Vagina (tissue), 2 donors: Measurements from ENCODE around the gene ABO. TPM values are rescaled to one million over a fixed set of nuclear protein-coding genes. Genes with fewer than 3 reads are reported as not detected.
A peak's percentile ranks its signal among the peaks of the same experiment; 100 is the strongest.

ENCODE experiments used
- DNase-seq, 2 donors: peaks; one replicate each; pipeline ENCODE4 v3.0.0-alpha.2; 2017; ENCODE audit errors: extremely low spot score in 2 of 2
- H3K27ac ChIP-seq: fragments of 200-600 bp; sonication (generic); one replicate; pipeline ENCODE4 v1.5.1; 2019
- H3K27me3 ChIP-seq: fragments of 200-600 bp; sonication (generic); one replicate; pipeline ENCODE4 v1.5.1; 2019
- H3K36me3 ChIP-seq, 2 donors: fragments of 200-600 bp; sonication (generic); one replicate each; pipeline ENCODE4 v1.5.1; 2017 to 2019
- H3K4me1 ChIP-seq: fragments of 200-600 bp; sonication (generic); one replicate; pipeline ENCODE4 v1.5.1; 2019
- H3K4me3 ChIP-seq, 2 donors: fragments of 200-600 bp; sonication (generic); 1 replicate in 1 of 2; 2 replicates in 1 of 2; pipeline ENCODE4 v1.5.1; 2016 to 2019
- H3K9me3 ChIP-seq: fragments of 200-600 bp; sonication (generic); one replicate; pipeline ENCODE4 v1.5.1; 2019
- CTCF ChIP-seq, 3 experiments: fragments of 450-650 bp in 2 of 3; fragments of 200-600 bp in 1 of 3; sonication (generic) in 1 of 3; IDR thresholded peaks; one replicate each; pipeline ENCODE4 v1.5.1; 2017 to 2019; ENCODE audit warnings: antibody characterized with exemption in 3 of 3, mild to moderate bottlenecking in 2 of 3, moderate library complexity in 2 of 3
- POLR2A ChIP-seq, 2 donors: fragments of 450-650 bp; IDR thresholded peaks; one replicate each; pipeline ENCODE4 v1.6.1; 2017; ENCODE audit warnings: antibody characterized with exemption in 2 of 2, mild to moderate bottlenecking in 2 of 2, moderate library complexity in 2 of 2
- POLR2AphosphoS5 ChIP-seq, 2 donors: sonication (generic); formaldehyde crosslinking; IDR thresholded peaks; one replicate each; pipeline ENCODE4 v1.9.0; 2017; ENCODE audit warnings: antibody characterized with exemption in 2 of 2, mild to moderate bottlenecking in 2 of 2, low read depth in 1 of 2; ENCODE audit not compliant: insufficient read depth in 1 of 2
- intact Hi-C: fragments of 100-400 bp; cut with DNase I; formaldehyde crosslinking; loops from one replicate; pipeline ENCODE4 v1.15.1; 2023
- total RNA-seq: library from RNA; depleted of rRNA; stranded (reverse); fragments of >200 nt; gene quantifications from one replicate; pipeline ENCODE4 v1.2.3, GENCODE V29; 2016

Gene ABO
- total RNA-seq, 1 donor from 2014 or later = 17.2 TPM

GRCh38 chr9:133261103-133261752, 13.8 kb downstream of the ABO start:
- no peak overlapping the region for H3K27ac ChIP-seq
- intact Hi-C loops = no loop called here
- DNase-seq = peak in 1 of 2 donors; percentile 67
- H3K4me1 ChIP-seq = no peaks in the 10 kb centered on the region
- no peaks in the 10 kb centered on the region for H3K27me3 ChIP-seq
- no peak overlapping the region for H3K4me3 ChIP-seq
- TF ChIP-seq CTCF (IDR thresholded peaks at IDR 0.05) (no peak), POLR2A (IDR thresholded peaks at IDR 0.05) (no peak), POLR2AphosphoS5 (IDR thresholded peaks at IDR 0.05; ENCODE audit: insufficient read depth in 1 of 2, low read depth in 1 of 2) (no peak)
- H3K36me3 ChIP-seq = no peaks in the 10 kb centered on the region
- no peaks in the 10 kb centered on the region for H3K9me3 ChIP-seq

- H3K27ac ChIP-seq = no peak overlapping the region
- intact Hi-C loops = no loop called here
- peak in 1 of 2 donors; percentile 84 for DNase-seq
- H3K4me3 ChIP-seq = no peak overlapping the region
- H3K4me1 ChIP-seq = no peaks in the 10 kb centered on the region
- H3K27me3 ChIP-seq = no peaks in the 10 kb centered on the region
- no peaks in the 10 kb centered on the region for H3K9me3 ChIP-seq
- TF ChIP-seq CTCF (IDR thresholded peaks at IDR 0.05) (no peak), POLR2A (IDR thresholded peaks at IDR 0.05) (no peak), POLR2AphosphoS5 (IDR thresholded peaks at IDR 0.05; ENCODE audit: insufficient read depth in 1 of 2, low read depth in 1 of 2) (no peak)
- H3K36me3 ChIP-seq = no peaks in the 10 kb centered on the region
These were observed 14.5 kb downstream of the ABO start for GRCh38 chr9:133260334-133261102.

- Histone ChIP-seq H3K27ac (no peak overlapping the region), H3K27me3 (no peaks in the 10 kb centered on the region), H3K4me3 (no peak overlapping the region), H3K4me1 (no peaks in the 10 kb centered on the region), H3K9me3 (no peaks in the 10 kb centered on the region), H3K36me3 (no peaks in the 10 kb centered on the region)
- no peak for TF ChIP-seq POLR2AphosphoS5 (IDR thresholded peaks at IDR 0.05; ENCODE audit: insufficient read depth in 1 of 2, low read depth in 1 of 2)
- peak in 1 of 2 donors; percentile 74 for DNase-seq
- intact Hi-C loops = no loop called here
These were observed 16.7 kb downstream of the ABO start for GRCh38 chr9:133258061-133259015.

GRCh38 chr9:133257465-133257956, 17.5 kb downstream of the ABO start:
- no peaks in the 10 kb centered on the region for H3K36me3 ChIP-seq
- no peaks in the 10 kb centered on the region for H3K27me3 ChIP-seq
- TF ChIP-seq POLR2AphosphoS5 (IDR thresholded peaks at IDR 0.05; ENCODE audit: insufficient read depth in 1 of 2, low read depth in 1 of 2) (no peak), CTCF (IDR thresholded peaks at IDR 0.05) (no peak), POLR2A (IDR thresholded peaks at IDR 0.05) (no peak)
- intact Hi-C loops = no loop called here
- H3K27ac ChIP-seq = no peak overlapping the region
- peak; percentile 77 to 84 for DNase-seq
- H3K4me1 ChIP-seq = no peaks in the 10 kb centered on the region
- H3K9me3 ChIP-seq = no peaks in the 10 kb centered on the region
- H3K4me3 ChIP-seq = no peak overlapping the region

- Histone ChIP-seq H3K27me3 (no peaks in the 10 kb centered on the region), H3K9me3 (no peaks in the 10 kb centered on the region), H3K4me1 (peaks cover 8% of the 10 kb centered on the region), H3K4me3 (no peak overlapping the region), H3K27ac (no peak overlapping the region), H3K36me3 (no peaks in the 10 kb centered on the region)
- TF ChIP-seq POLR2AphosphoS5 (IDR thresholded peaks at IDR 0.05; ENCODE audit: insufficient read depth in 1 of 2, low read depth in 1 of 2) (no peak), CTCF (IDR thresholded peaks at IDR 0.05) (no peak), POLR2A (IDR thresholded peaks at IDR 0.05) (no peak)
- intact Hi-C loops = no loop called here
- DNase-seq = peak; percentile 85 to 91
These were observed 18.3 kb downstream of the ABO start for GRCh38 chr9:133256686-133257091.
